Dermis blood vessel endothelial cell (primary cell): Measurements from ENCODE around the gene POLR3E. TPM values are rescaled to one million over a fixed set of nuclear protein-coding genes. Genes with fewer than 3 reads are reported as not detected.

ENCODE experiments used
- DNase-seq: peaks from one replicate; pipeline ENCODE4 v3.0.0; 2010
- total RNA-seq: library from RNA; depleted of rRNA; stranded (reverse); fragments of >200 nt; gene quantifications from 2 replicates; pipeline ENCODE4 v1.2.3, GENCODE V29; 2014

POLR3E gene, protein sequence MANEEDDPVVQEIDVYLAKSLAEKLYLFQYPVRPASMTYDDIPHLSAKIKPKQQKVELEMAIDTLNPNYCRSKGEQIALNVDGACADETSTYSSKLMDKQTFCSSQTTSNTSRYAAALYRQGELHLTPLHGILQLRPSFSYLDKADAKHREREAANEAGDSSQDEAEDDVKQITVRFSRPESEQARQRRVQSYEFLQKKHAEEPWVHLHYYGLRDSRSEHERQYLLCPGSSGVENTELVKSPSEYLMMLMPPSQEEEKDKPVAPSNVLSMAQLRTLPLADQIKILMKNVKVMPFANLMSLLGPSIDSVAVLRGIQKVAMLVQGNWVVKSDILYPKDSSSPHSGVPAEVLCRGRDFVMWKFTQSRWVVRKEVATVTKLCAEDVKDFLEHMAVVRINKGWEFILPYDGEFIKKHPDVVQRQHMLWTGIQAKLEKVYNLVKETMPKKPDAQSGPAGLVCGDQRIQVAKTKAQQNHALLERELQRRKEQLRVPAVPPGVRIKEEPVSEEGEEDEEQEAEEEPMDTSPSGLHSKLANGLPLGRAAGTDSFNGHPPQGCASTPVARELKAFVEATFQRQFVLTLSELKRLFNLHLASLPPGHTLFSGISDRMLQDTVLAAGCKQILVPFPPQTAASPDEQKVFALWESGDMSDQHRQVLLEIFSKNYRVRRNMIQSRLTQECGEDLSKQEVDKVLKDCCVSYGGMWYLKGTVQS
- total RNA-seq = 61.3 and 81.6 TPM in 2 replicates

DNA sequence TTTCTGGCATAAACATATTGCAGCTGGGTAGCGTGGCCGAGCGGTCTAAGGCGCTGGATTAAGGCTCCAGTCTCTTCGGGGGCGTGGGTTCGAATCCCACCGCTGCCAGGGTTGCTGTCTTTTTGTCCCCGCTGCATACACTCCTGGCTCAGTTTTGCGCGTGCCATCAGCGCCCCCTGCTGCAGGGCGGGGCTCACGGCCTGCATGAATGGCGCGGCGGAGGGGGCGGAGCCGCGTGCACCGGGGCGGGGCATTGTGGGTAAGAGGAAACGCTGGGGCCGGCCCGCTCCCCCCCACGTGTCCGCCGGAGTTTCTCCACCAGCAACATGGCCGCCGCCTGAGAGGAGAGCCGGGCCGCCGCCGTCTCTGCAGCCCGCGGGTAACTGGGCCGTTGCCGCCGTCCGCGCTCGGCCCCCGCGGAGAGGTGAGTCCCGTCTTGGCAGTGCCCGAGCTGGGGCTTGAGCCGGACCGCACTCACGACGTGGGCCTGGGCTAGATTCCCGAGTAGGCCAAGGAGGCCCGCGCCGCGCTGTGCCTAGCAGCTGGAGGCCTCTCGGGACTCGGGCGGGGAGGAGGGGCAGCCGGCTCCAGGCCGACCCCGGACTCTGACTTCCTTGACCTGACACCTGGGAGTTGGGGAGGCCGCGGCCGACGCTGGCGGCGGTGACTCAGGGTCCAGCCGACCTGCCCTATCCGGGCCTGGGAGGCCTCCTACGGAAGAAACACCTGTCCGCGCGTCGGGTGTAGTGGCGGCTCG, at the start of gene POLR3E:
Gene POLR3E (plus strand): TSS at position 296 of the 757 bp plus-strand sequence. CDS start 5,560 bp downstream, outside the sequence.
- DNase-seq = peak; percentile 99

DNA sequence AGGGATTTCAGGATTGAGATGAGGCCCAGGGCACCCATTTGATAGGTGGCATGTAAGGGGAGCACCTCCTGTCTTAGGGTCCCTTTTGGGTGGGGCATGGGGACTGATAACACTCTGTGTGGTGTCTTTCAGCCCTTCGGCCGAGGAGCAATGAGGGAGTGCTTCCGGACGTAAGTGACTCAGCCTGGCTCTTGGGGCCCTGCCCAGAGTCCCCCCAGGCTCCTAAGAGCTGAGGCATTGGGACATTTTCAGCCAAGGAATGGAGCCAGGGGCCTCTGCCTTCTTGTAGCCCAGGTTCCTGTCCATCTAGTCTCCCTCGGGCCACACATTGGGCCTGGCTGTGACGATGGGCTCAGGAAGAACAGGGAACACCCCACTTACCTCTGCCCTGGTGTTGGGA, 46.7 kb upstream of the POLR3E start:
- DNase-seq = peak; percentile 12

DNA sequence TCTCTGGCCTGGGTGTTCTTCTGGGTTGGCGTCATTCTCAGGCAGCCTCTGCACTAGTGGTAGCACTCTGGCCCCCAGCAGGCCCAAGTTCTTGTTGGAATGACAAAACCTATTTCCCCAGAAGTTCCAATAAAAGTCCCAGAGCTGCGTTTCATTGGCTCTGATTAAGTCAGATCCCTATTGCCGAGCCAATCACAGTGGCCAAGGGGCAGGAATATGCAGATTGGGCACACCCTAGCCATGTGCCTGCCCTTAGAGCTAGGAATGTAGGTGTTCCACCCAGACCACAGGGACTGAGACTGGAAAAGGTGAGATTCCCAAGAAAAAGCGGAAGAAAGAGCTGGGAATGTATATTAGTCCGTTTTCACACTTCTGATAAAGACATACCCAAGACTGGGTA, 44.9 kb upstream of the POLR3E start:
- DNase-seq = no peak

DNA sequence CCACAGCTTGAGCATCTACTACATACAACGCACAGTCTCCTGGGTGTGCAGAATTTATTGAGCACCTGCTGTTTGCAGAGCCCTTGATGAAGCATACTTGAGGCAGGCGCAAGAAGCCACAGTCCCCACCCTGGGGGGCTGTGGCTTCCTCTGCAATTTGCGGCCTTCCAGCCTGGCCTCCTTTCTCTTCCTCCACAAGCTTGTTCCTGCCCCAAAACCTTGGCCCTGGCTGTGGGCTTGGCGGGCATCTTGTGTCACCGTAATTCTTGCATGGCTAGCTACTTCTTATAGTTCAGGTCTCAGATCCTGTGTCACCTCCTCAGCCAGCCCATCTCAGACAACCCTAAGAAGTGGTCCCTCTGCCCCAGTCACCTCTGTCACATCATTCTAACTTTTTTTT, 43.9 kb upstream of the POLR3E start:
- no peak for DNase-seq

DNA sequence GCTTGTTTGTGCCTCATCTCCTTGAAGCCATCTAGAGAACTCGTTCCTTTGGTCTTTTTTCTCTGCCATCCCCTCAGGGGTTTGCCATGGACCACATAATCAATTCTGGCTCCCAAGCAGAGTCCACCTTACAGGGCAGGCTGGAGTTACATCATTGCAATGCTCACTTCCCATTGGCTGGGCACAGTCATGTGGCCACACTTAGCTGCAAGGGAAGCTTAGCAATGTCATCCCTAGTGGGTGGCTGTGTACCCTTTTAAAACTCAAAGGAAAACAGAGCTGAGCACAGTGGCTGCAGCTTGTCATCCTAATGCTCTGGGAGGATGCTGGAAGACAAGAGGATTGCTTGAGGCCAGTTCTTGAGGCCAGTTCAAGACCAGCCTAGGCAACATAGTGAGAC, 41.9 kb upstream of the POLR3E start:
- no peak for DNase-seq

DNA sequence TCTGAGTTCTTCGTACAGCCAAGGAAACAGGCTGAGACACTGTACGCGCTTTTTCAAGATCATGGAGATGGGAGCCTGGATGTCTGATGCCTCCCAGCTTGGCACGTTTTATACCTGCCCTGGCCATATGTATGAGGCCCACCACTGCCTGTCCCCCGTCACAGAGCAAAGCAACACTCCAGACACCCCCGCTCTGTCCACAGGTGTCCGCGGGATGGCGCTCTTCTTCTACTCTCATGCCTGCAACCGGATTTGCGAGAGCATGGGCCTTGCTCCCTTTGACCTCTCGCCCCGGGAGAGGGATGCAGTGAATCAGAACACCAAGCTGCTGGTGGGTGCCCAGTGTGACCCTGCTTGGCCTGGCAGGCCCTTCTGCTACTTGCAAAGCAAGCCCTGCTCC, 39.8 kb upstream of the POLR3E start:
- DNase-seq = no peak

DNA sequence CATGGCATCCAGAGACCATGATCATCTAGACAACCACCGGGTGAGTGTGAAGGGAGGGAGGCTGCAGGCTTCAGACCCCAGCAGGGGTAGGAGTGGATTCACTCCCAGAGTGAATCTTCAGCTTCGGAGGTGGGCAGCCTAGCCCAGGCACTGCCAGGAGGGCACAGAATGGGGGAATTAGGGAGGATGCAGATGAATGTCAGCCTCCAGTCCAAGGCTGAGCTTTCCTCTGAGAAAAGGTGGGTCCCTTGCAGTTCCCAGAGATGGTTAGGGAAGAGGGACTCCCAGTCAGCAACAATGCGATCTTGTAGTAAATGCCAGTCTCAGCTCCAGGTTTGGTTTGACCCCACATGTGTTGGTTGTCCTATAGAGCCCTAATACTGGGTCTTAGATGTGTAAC, 36.7 kb upstream of the POLR3E start:
- DNase-seq = no peak

- DNase-seq = peak; percentile 58
Observed at GRCh38 chr16:22262460-22262859, 34.7 kb upstream of the POLR3E start.

- DNase-seq = no peak
Observed at GRCh38 chr16:22264786-22265185, 32.4 kb upstream of the POLR3E start.

DNA sequence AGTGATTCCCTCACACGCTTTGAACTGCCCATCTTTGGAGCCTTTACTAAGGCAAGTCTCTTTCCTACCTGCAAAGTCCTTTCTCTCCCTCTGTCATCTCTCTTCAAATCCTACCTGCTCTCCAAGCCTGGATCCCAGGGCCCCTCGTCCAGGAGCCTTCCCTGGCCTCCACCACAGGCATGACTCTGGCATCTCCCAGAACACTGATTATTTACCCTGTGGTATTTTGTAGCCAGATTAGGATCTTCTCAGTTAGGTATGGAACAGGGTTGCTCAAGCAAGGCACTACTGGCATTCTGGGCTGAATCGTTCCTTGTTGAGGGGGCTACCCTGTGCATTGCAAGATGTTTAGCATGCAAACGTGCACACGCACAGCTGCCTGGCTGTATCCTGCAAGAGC, 31.9 kb upstream of the POLR3E start:
- no peak for DNase-seq

DNA sequence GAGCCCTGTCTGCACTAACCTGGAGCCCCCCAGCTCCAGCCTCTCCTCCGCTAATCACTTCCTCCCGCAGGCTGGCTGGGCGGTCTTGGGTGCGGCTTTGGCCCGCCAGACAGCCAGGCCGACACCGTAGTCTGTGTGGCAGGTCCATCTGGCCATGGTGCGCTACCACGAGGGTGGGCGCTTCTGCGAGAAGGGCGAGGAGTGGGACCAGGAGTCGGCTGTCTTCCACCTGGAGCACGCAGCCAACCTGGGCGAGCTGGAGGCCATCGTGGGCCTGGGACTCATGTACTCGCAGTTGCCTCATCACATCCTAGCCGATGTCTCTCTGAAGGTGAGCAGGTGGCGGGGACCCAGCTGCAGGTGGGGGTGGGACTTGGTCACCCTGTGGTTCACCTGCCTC, 30.7 kb upstream of the POLR3E start:
- no peak for DNase-seq

DNA sequence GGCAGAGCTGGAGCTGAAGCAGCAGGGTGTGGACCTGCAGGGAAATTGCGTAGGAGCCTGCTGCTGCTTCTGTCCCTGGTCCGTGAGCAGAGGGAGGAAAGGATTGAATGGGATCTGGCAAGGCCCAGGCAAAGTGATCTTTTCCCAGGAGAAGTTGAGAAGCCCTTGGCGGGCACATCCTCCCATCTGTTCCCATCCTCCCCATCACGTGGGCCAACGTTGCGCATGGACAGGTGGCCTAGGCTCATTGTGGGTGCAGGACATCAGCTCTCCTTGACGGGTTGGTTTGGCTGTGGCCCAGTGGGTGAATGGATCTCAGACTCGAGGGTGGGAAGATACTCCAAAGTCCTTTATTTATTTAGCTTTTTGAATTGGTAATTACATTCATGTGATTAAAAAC, 29.4 kb upstream of the POLR3E start:
- DNase-seq = no peak

GRCh38 chr16:22270525-22270924, 26.7 kb upstream of the POLR3E start:
- no peak for DNase-seq

DNA sequence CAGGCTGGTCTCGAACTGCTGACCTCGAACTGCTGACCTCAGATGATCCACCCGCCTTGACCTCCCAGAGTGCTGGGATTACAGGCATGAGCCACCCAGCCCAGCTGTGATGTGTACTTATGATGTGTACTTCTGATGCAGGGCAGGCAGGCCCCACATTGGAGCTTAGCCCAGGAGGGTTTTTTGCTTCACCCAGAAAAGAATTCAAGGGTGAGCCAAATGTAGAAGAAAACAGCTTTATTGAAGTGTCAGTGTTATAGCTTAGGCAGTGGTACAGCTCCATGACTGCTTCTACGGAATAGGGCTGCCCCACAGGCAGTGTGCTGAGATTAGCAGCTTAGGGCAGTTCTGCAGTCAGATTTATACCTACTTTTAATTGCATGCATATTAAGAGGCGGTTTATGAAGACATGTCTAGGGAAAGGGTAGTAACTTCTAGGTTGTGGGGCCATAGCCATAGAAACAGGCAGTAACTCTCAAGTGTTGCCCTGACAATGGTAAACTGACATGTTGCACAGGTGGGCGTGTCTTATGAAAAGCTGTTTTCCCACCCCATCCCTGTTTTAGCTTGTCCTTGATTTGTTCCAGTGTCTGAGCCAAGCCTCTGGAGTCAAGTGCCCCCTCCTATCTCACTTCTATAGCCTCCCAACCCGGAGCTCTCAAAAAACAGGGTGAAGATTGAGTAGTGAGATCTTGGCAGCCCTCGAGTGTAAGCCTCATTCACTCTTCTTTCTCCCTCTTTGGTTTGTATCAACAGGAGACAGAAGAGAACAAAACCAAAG, 24.1 kb upstream of the POLR3E start:
- DNase-seq = no peak

- no peak for DNase-seq
Observed at GRCh38 chr16:22274916-22275315, 22.3 kb upstream of the POLR3E start.

- no peak for DNase-seq
Observed at GRCh38 chr16:22278441-22279230, 18.6 kb upstream of the POLR3E start.

DNA sequence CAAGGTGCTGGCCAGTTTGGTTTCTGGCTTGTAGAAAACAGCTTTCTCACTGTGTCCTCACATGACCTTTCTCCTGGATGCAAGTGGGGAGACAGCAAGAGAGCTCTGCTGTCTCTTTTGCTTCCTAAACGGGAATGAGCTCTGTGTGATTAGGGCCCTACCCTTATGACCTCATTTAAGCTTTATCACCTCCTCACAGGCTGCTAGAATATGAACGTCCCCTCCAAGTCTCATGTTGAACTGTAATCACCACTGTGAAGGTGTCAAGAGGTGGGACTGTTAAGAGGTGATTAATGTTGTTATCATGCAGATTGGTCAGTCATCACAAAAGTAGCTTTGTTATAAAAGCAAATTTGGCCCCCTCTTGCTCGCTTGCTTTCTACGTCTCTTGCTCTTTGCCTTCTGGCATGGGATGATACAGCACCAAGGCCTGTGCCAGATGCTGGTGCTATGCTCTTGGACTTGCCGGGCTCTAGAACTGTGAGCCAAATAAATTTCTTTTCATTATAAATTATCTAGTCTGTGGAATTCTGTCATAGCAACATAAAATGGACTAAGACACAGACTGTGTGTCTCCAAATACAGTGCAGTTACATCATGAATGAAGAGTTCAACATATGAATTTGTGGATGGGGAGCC, 14.8 kb upstream of the POLR3E start:
- DNase-seq = no peak

DNA sequence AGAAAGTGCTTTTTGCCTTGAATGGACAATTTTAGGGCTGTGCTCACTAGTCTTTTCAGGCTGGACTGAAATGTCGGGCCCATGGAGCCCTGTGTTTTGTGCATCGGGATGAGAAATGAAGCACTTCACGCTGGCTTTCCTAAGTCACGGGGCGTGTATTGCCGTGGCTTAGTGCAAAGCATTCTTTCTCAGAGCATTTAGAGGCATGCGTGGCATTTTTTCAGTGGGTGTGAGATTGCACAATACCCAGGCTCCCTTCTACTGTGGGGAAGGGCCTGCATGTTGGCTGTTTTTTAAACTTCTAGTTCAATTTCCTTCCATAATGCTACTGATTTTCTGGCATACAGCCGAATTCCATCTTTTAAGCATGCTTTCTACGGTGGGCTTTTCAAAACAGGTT, 12.6 kb upstream of the POLR3E start:
- DNase-seq = no peak

- DNase-seq = no peak
Observed at GRCh38 chr16:22285080-22285479, 12.1 kb upstream of the POLR3E start.

DNA sequence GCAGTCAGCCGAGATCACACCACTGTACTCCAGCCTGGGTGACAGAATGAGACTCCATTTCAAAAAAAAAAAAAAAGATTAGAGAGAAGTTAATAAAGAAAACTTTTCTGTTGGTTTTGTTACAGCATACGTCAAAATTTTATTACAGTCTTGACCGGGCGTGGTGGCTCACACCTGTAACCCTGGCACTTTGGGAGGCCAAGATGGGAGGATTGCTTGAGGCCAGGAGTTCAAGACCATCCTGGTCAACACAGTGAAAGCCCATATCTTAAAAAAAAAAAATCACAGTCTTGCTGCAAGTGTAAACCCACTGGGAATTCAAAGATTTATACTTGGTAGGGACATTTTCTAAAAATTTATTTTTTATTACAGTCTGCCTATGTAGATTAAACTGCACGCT, 6.2 kb upstream of the POLR3E start:
- DNase-seq = no peak

GRCh38 chr16:22291860-22292318, 5.3 kb upstream of the POLR3E start:
- DNase-seq = no peak
